CD8-positive, alpha-beta memory T cell (primary cell): ENCODE results near the gene RPS6KC1. TPM values are rescaled to one million over a fixed set of nuclear protein-coding genes. Genes with fewer than 3 reads are reported as not detected.
"Not testable (repeated sequence)": the region's sequence is repeated elsewhere in the genome, so short reads cannot be mapped to it uniquely, and the experiment has no call there.

Experiments
- CTCF ChIA-PET: fragments of 350-600 bp; sonication (Branson Sonifier 250); formaldehyde crosslinking; loops from one replicate; lab custom pipeline; 2021; ENCODE audit warnings: antibody characterized with exemption; lab: Charles Lee
- POLR2A ChIA-PET: fragments of 350-600 bp; sonication (Branson Sonifier 250); formaldehyde crosslinking; loops from one replicate; lab custom pipeline; 2021; ENCODE audit warnings: antibody characterized with exemption; lab: Charles Lee
- DNase-seq, 5 donors: peaks; one replicate each; pipeline versions ENCODE4 v3.0.0 to v3.0.0-alpha.2; 2020 to 2022; ENCODE audit warnings: mixed read lengths in 1 of 5
- H3K27ac ChIP-seq: one replicate; pipeline ENCODE4 v1.7.0; 2013; ENCODE audit warnings: low read depth, mild to moderate bottlenecking, low read length, moderate library complexity
- H3K27me3 ChIP-seq: 2 replicates; pipeline ENCODE4 v1.7.0; 2013; ENCODE audit warnings: low read length, mild to moderate bottlenecking; ENCODE audit not compliant: insufficient read depth, poor library complexity, severe bottlenecking
- H3K36me3 ChIP-seq: 2 replicates; pipeline ENCODE4 v1.7.0; 2013; ENCODE audit warnings: mild to moderate bottlenecking, low read length, moderate library complexity; ENCODE audit not compliant: insufficient read depth
- H3K4me1 ChIP-seq: 2 replicates; pipeline ENCODE4 v1.7.0; 2013; ENCODE audit warnings: mild to moderate bottlenecking, low read length, moderate library complexity; ENCODE audit not compliant: insufficient read depth
- H3K4me3 ChIP-seq: 2 replicates; pipeline ENCODE4 v1.7.0; 2013; ENCODE audit warnings: mild to moderate bottlenecking, low read length
- H3K9me3 ChIP-seq: 2 replicates; pipeline ENCODE4 v1.7.0; 2013; ENCODE audit warnings: mild to moderate bottlenecking, low read length
- H3K27ac Mint-ChIP-seq, 8 donors: one replicate each; pipeline ENCODE4 v1.8.0; 2020 to 2021; ENCODE audit warnings: mixed read lengths in 8 of 8, mild to moderate bottlenecking in 6 of 8, inconsistent platforms in 3 of 8, moderate library complexity in 3 of 8
- H3K27me3 Mint-ChIP-seq, 2 donors: one replicate each; pipeline ENCODE4 v1.8.0; 2020 to 2021; ENCODE audit warnings: mixed read lengths in 2 of 2, mild to moderate bottlenecking in 1 of 2, moderate library complexity in 1 of 2
- H3K36me3 Mint-ChIP-seq, 3 donors: one replicate each; pipeline ENCODE4 v1.8.0; 2020 to 2021; ENCODE audit warnings: mixed read lengths in 3 of 3, inconsistent platforms in 1 of 3, mild to moderate bottlenecking in 1 of 3
- H3K4me1 Mint-ChIP-seq, 3 donors: one replicate each; pipeline ENCODE4 v1.8.0; 2020 to 2021; ENCODE audit warnings: mixed read lengths in 3 of 3, inconsistent platforms in 1 of 3, mild to moderate bottlenecking in 1 of 3
- H3K4me3 Mint-ChIP-seq, 7 donors: one replicate each; pipeline ENCODE4 v1.8.0; 2020 to 2021; ENCODE audit warnings: mixed read lengths in 7 of 7, mild to moderate bottlenecking in 6 of 7, moderate library complexity in 4 of 7, inconsistent platforms in 2 of 7
- H3K9me3 Mint-ChIP-seq, 5 donors: one replicate each; pipeline ENCODE4 v1.8.0; 2020 to 2022; ENCODE audit warnings: mixed read lengths in 5 of 5, mild to moderate bottlenecking in 3 of 5, moderate library complexity in 2 of 5, inconsistent platforms in 1 of 5
- polyA plus RNA-seq: library from polyadenylated mRNA; unstranded; fragments of 300-500 nt; fragmentation: Illumina TruSeq; gene quantifications from one replicate; pipeline ENCODE4 v1.2.3, GENCODE V29; 2021
- total RNA-seq, 2 experiments: library from RNA; stranded (reverse); gene quantifications; one replicate each; pipeline ENCODE4 v1.2.3, GENCODE V29; 2021

The RPS6KC1 gene
- total and polyA plus RNA-seq, 3 experiments from 2014 or later = 7.4 to 8.2 (median 7.4) TPM

GRCh38 chr1:213019450-213019849, 31.6 kb upstream of the RPS6KC1 start:
- Mint-ChIP-seq H3K9me3 (no peaks in the 10 kb centered on the region), H3K4me3 (peak overlapping the region in 1 of 7 donors; percentile 5), H3K36me3 (peaks cover 0 to 6% (median 0%) of the 10 kb centered on the region in 3 donors), H3K27ac (no peak overlapping the region), H3K27me3 (peaks cover 9 to 26% of the 10 kb centered on the region in 2 donors), H3K4me1 (peaks cover 9 to 13% (median 11%) of the 10 kb centered on the region in 3 donors)
- no peak for DNase-seq
- H3K27me3 ChIP-seq = no peaks in the 10 kb centered on the region
- H3K9me3 ChIP-seq = no peaks in the 10 kb centered on the region
- no peak overlapping the region for H3K4me3 ChIP-seq
- no peak overlapping the region for H3K27ac ChIP-seq
- ChIA-PET POLR2A (no interaction called here), CTCF (no interaction called here)
- H3K36me3 ChIP-seq = no peaks in the 10 kb centered on the region
- H3K4me1 ChIP-seq = peaks cover 5% of the 10 kb centered on the region

- POLR2A ChIA-PET = no interaction called here
- CTCF ChIA-PET = no interaction called here
Measured at GRCh38 chr1:213020016-213020415, 31.0 kb upstream of the RPS6KC1 start.

GRCh38 chr1:213027024-213027423, 24.0 kb upstream of the RPS6KC1 start:
- H3K4me1 ChIP-seq, CTCF ChIA-PET, H3K27me3 ChIP-seq, H3K4me3 Mint-ChIP-seq, H3K9me3 Mint-ChIP-seq, H3K27ac ChIP-seq, H3K4me3 ChIP-seq, H3K36me3 ChIP-seq, H3K36me3 Mint-ChIP-seq, DNase-seq, POLR2A ChIA-PET, H3K27ac Mint-ChIP-seq, H3K4me1 Mint-ChIP-seq, H3K9me3 ChIP-seq: not testable (repeated sequence)
- H3K27me3 Mint-ChIP-seq = peaks cover 32 to 85% of the 10 kb centered on the region in 2 donors

More at GRCh38 chr1:213020016-213020415, 31.0 kb upstream of the RPS6KC1 start:
- peaks cover 11 to 30% of the 10 kb centered on the region in 2 donors for H3K27me3 Mint-ChIP-seq
- DNase-seq = no peak
- Histone ChIP-seq H3K4me1 (no peaks in the 10 kb centered on the region), H3K27ac (no peak overlapping the region), H3K27me3 (no peaks in the 10 kb centered on the region), H3K4me3 (no peak overlapping the region), H3K36me3 (no peaks in the 10 kb centered on the region), H3K9me3 (no peaks in the 10 kb centered on the region)
- H3K4me3 Mint-ChIP-seq = no peak overlapping the region
- H3K4me1 Mint-ChIP-seq = peaks cover 3 to 7% (median 5%) of the 10 kb centered on the region in 3 donors
- H3K9me3 Mint-ChIP-seq = no peaks in the 10 kb centered on the region
- peak overlapping the region in 1 of 8 donors; percentile 35 for H3K27ac Mint-ChIP-seq
- H3K36me3 Mint-ChIP-seq = peaks cover 0 to 4% (median 0%) of the 10 kb centered on the region in 3 donors

- no peak overlapping the region for H3K27ac ChIP-seq
- H3K9me3 ChIP-seq = no peaks in the 10 kb centered on the region
- H3K36me3 Mint-ChIP-seq = peaks cover 0 to 5% (median 0%) of the 10 kb centered on the region in 3 donors
- no peaks in the 10 kb centered on the region for H3K36me3 ChIP-seq
- peaks cover 0 to 6% (median 0%) of the 10 kb centered on the region in 5 donors for H3K9me3 Mint-ChIP-seq
- no peak overlapping the region for H3K4me3 ChIP-seq
- peaks cover 6% of the 10 kb centered on the region for H3K27me3 ChIP-seq
- H3K4me3 Mint-ChIP-seq = no peak overlapping the region
- H3K27me3 Mint-ChIP-seq = peaks cover 26 to 67% of the 10 kb centered on the region in 2 donors
- no peaks in the 10 kb centered on the region for H3K4me1 ChIP-seq
- CTCF ChIA-PET = no interaction called here
- no peak for DNase-seq
- H3K4me1 Mint-ChIP-seq = no peaks in the 10 kb centered on the region
- no peak overlapping the region for H3K27ac Mint-ChIP-seq
- POLR2A ChIA-PET = interaction anchor here (0.5 kb wide), 1 partner anchor 474 kb away, joined by 4 read pairs; no protein-coding TSS in a partner anchor
Measured at GRCh38 chr1:213032651-213033050, 18.4 kb upstream of the RPS6KC1 start.

GRCh38 chr1:213034713-213035112, 16.3 kb upstream of the RPS6KC1 start:
- Histone ChIP-seq H3K27me3 (peaks cover 6% of the 10 kb centered on the region), H3K36me3 (no peaks in the 10 kb centered on the region), H3K27ac (no peak overlapping the region), H3K4me3 (no peak overlapping the region), H3K9me3 (no peaks in the 10 kb centered on the region), H3K4me1 (no peaks in the 10 kb centered on the region)
- peaks cover 0 to 6% (median 0%) of the 10 kb centered on the region in 5 donors for H3K9me3 Mint-ChIP-seq
- peaks cover 0 to 5% (median 0%) of the 10 kb centered on the region in 3 donors for H3K36me3 Mint-ChIP-seq
- ChIA-PET POLR2A (no interaction called here), CTCF (no interaction called here)
- no peak overlapping the region for H3K27ac Mint-ChIP-seq
- no peak overlapping the region for H3K4me3 Mint-ChIP-seq
- H3K27me3 Mint-ChIP-seq = peaks cover 29 to 56% of the 10 kb centered on the region in 2 donors
- H3K4me1 Mint-ChIP-seq = no peaks in the 10 kb centered on the region
- DNase-seq = no peak

GRCh38 chr1:213035573-213035972, 15.5 kb upstream of the RPS6KC1 start:
- Mint-ChIP-seq H3K9me3 (peaks cover 0 to 6% (median 0%) of the 10 kb centered on the region in 5 donors), H3K36me3 (peaks cover 0 to 5% (median 0%) of the 10 kb centered on the region in 3 donors), H3K27me3 (peaks cover 28 to 50% of the 10 kb centered on the region in 2 donors), H3K4me1 (no peaks in the 10 kb centered on the region), H3K27ac (no peak overlapping the region), H3K4me3 (no peak overlapping the region)
- Histone ChIP-seq H3K27ac (no peak overlapping the region), H3K9me3 (no peaks in the 10 kb centered on the region), H3K27me3 (peaks cover 6% of the 10 kb centered on the region), H3K4me1 (no peaks in the 10 kb centered on the region), H3K4me3 (no peak overlapping the region), H3K36me3 (no peaks in the 10 kb centered on the region)
- ChIA-PET POLR2A (no interaction called here), CTCF (no interaction called here)
- DNase-seq = no peak

- Mint-ChIP-seq H3K36me3 (peaks cover 0 to 4% (median 2%) of the 10 kb centered on the region in 3 donors), H3K4me1 (peaks cover 0 to 3% (median 0%) of the 10 kb centered on the region in 3 donors), H3K27ac (no peak overlapping the region), H3K9me3 (no peaks in the 10 kb centered on the region), H3K4me3 (no peak overlapping the region), H3K27me3 (peaks cover 15 to 17% of the 10 kb centered on the region in 2 donors)
- H3K4me1 ChIP-seq = no peaks in the 10 kb centered on the region
- H3K27me3 ChIP-seq = peaks cover 5% of the 10 kb centered on the region
- no peaks in the 10 kb centered on the region for H3K36me3 ChIP-seq
- no peak for DNase-seq
- no peaks in the 10 kb centered on the region for H3K9me3 ChIP-seq
- ChIA-PET POLR2A (no interaction called here), CTCF (no interaction called here)
- no peak overlapping the region for H3K4me3 ChIP-seq
- no peak overlapping the region for H3K27ac ChIP-seq
Measured at GRCh38 chr1:213041443-213041842, 9.6 kb upstream of the RPS6KC1 start.

GRCh38 chr1:213045321-213046226, 5.5 kb upstream of the RPS6KC1 start:
- H3K4me3 Mint-ChIP-seq, H3K9me3 Mint-ChIP-seq, H3K36me3 ChIP-seq, H3K4me1 Mint-ChIP-seq, H3K4me3 ChIP-seq, H3K4me1 ChIP-seq, DNase-seq, POLR2A ChIA-PET, CTCF ChIA-PET, H3K27ac Mint-ChIP-seq, H3K27me3 ChIP-seq, H3K9me3 ChIP-seq: not testable (repeated sequence)
- H3K27ac ChIP-seq = peak overlapping the region; percentile 77
- peaks cover 2 to 14% (median 2%) of the 10 kb centered on the region in 3 donors for H3K36me3 Mint-ChIP-seq
- peaks cover 20 to 31% of the 10 kb centered on the region in 2 donors for H3K27me3 Mint-ChIP-seq
